GM23248 (cell line): ENCODE data around the gene TMEM239.

Experiments
- EZH2 ChIP-seq: fragments of 200-600 bp; sonication (generic); IDR thresholded peaks from 2 replicates; pipeline ENCODE4 v1.6.1; 2018; ENCODE audit warnings: antibody characterized with exemption, mild to moderate bottlenecking; ENCODE audit not compliant: insufficient read depth, poor library complexity, severe bottlenecking
- EZH2phosphoT487 ChIP-seq: fragments of 200-600 bp; sonication (generic); IDR thresholded peaks from 2 replicates; pipeline ENCODE4 v1.6.1; 2018; ENCODE audit warnings: antibody characterized with exemption, moderate library complexity, mild to moderate bottlenecking, low read depth; ENCODE audit not compliant: insufficient read depth

- no peak for TF ChIP-seq EZH2
- TF ChIP-seq EZH2phosphoT487: no peak
Observed at GRCh38 chr20:2820084-2820895, 4.1 kb downstream of the TMEM239 start.
